ENCODE results near the gene RRAS.

Gene RRAS

GRCh38 chr19:49676784-49677230, 36.9 kb upstream of the RRAS start:
- FAIRE-seq, result peak; percentile 99

- FAIRE-seq, result no peak
Measured at GRCh38 chr19:49676136-49676783, 36.3 kb upstream of the RRAS start.

DNA sequence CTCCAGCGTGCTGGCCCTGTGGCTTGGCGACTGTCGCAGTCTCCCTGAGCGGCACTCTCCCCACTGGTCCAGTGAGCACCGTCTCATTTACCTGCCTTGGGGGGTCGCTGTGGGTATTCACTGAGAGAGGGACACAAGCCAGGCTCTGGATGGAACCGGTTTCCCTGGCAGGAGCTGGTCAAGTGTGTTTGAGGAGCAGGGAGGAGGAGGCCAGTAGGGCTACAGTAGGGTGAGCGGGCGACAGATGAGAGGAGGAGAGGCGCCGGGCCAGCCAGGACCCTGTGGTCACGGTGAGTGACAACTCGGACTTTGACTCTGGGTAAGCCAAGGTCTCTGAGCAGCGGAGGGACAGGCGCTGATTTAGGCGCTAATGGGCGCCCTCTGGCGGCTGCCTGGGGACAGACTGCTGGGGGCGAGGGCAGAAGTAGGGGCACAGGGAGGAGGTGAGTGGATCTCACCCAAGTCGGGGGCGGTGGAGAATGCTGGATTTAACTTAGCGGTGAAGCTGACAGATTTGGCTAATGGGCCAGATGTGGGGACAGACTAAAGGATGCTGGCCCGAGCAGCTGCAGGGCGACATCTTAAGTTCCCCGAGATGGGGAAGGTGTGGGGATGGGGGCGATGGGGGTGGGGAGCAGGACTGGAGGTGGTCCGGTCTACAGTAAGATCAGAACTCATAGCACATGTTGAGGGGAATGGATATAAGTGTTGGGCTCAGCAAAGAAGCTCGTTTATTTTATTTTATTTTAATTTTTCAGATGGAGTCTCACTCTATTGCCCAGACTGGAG, 32.4 kb upstream of the RRAS start:
- FAIRE-seq, result no peak

DNA sequence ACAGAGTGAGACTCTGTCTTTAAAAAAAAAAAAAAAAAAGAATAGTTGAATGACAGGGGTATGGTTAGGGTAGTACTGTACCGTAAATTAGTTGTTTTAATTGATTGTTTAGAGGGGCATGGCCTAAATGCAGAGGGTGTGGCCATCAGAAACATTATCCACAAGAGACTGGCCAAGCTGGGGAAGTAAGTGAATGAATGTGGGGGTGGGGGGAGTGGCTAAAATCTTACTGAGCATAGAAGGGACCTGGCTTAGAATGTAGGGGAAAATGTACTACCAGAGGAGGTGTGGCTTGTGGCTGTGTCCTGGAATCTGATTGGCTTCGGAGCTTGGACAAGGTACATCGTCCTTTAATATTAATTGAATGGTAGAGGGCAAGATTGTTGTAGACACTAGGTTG, 29.6 kb upstream of the RRAS start:
- no peak for FAIRE-seq

- FAIRE-seq, result no peak
Measured at GRCh38 chr19:49667473-49667872, 27.5 kb upstream of the RRAS start.

DNA sequence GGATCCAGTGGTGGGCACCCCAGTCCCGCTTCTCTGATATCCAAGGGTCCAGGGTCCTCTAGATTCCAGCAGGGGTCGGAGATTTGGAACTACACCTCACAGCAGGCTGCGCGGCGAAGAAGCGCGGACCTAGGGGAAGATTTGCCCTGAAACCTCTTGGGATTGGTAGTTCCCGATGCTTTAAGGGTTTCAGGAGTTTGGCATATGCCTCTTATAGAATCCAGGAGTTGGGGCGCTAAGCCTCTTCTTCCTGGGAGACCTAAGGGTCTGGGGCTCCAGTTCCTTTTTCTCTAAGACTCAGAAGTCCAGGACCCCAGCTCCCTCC, 26.1 kb upstream of the RRAS start:
- no peak for FAIRE-seq

DNA sequence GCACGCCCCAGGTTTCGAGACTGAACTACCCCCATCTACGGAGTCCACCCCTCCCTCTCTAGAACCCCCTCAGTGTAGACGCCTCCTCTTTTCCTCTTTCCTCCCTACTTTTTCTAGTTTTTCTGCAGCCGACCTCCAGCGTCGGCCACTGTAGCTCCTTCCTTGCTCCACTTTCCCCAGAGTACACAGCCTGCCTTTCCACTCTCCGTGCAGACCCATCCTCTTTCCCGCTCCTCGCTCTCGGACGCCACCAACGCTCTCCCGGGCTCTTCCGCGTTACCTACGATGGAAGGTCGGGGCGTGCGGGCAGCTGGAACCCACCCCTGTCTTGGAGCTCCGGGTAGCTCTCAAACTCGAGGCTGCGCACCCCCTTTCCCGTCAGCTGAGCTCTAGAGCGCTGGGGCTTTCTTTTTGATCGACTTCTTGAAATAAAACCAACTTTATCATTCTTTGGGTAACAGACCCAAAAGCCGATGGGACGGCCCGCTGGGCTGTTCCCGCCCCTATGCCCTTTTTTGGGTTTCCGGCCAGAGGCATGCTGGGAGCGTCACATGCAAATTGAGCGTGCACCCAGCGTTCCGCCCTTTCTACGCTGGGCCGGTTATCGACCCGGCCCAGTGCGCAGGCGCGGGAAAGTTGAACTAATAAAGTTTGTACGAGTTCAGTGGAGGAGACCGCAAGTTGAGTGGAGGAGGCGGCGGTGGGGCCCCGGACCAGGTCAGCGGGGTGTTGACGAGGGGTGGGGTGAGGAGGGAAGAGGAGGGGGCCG, 25.6 kb upstream of the RRAS start, which contains the start of the genes BCL2L12 and IRF3:
TSS of gene BCL2L12 (plus strand) at position 583 of the 769 bp plus-strand sequence. CDS start 760 bp downstream, outside the sequence.
TSS of gene IRF3 (minus strand) at position 507 of the 769 bp plus-strand sequence. CDS start 1,019 bp downstream, outside the sequence.
- FAIRE-seq, result peak; percentile 88

DNA sequence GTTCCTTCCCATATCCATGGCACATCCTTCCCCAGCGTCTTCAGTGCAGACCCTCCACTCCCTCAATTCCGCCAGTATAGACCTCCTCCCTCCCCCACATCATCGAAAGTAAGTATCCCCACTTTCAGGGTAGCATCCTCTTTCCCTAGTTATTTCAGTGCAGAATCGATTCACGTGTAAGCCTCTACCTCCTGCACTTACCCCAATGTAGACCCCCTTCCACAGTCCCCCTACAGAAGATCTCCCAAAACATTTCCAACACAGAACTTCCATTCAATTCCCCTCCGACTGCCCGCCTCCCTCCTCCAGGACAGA, 25.1 kb upstream of the RRAS start:
- FAIRE-seq, result no peak

DNA sequence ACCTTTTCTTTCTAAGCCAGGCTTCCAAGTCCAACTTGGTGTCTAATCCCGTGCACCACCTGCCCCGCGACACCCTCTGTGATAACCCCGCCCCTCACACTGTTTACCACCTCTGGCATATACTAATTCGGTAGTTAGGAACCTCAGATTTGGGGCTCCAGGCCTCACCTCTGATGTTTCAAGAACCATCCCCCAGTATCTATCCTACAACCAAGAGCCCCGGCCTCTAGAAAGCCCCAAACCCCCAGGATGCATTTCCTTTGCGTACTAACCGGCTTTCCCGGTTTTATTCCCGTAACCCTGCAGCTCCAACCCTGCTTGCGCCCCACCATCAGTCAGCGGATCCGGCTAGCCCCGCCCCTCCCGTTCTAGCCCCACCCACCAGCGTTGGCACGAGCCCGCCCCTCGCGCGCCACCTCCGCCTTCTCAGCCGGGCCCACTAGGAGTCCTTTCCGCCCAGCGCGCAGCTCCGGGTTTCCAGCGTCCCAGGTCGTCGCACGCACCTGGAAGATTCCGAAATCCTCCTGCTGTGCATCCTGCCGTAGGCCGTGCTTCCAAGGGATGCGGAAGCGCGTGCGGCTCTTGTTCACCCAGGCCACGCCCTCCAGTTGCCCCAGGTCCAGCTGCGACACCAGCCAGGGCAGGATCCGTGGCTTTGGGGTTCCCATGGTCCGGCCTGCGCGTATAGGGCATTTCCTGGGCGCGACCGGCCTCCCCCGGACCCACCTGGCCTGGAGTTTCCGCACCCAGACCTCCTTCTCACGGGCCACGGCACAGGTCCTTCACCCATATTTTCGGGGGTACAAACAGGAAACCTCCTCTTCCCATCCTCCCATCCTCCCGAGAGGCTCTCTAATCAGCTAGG, 24.5 kb upstream of the RRAS start:
- no peak for FAIRE-seq

DNA sequence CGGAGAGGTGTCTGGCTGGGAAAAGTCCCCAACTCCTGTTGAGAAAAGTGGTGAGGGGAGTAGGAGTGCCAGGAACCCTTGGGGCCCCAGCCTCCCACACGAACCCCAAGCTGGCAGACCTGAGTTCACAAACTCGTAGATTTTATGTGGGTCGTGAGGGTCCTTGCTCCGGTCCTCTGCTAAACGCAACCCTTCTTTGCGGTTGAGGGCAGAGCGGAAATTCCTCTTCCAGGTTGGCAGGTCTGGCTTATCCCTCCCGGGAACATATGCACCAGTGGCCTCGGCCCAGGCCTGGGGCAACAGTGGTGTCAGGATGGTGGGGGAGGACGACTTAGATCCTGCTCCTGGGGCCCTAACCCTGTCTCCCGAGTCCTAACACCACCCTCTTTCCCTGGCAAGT, 23.3 kb upstream of the RRAS start:
- no peak for FAIRE-seq

- no peak for FAIRE-seq
Measured at GRCh38 chr19:49662011-49662410, 22.1 kb upstream of the RRAS start.

GRCh38 chr19:49660338-49660961, 20.5 kb upstream of the RRAS start:
- FAIRE-seq, result no peak

DNA sequence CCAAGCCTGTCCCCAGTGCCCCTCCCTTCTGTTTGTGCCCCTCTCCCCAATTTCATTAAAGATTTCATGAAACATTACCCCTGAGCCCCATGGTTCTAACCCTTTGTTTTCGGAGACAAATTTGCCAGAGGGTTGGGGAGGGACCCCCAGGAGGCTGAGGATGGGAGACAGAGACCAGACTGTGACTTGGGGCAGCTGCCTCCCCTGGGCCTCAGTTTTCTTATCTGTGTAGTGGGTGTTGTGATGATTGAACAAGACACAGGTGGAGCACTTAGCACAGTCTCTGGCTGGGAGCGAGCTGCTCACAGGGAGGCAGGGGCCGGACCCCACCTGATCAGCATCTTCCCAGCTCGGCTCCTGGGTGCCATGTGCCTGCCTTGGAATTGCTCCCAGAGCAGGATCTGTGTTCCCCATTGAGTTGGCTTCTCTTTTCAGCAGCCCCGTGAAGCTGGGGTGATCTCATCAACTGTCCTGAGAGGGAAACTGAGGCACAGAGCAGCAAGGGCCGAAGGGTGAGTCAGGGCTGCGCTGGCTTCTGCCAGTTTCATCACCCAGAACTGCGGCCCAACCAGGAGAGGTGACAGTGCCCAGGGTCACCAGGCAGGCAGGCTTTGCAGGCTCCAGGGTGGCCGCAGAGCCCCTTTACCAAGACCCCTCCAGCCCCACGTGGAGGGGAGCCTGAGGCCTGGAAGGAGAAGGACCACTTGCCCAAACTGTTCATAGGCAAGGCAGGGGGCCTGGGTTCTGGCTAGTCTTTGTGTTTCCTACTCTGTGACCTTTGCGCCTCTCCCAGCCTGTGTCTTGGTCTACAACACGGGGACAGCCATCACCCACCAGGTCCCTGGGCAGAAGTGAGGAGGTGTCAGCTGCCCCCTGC, 18.9 kb upstream of the RRAS start:
- FAIRE-seq, result no peak

GRCh38 chr19:49658139-49658517, 18.2 kb upstream of the RRAS start:
- no peak for FAIRE-seq

- no peak for FAIRE-seq
Measured at GRCh38 chr19:49657493-49658138, 17.7 kb upstream of the RRAS start.

DNA sequence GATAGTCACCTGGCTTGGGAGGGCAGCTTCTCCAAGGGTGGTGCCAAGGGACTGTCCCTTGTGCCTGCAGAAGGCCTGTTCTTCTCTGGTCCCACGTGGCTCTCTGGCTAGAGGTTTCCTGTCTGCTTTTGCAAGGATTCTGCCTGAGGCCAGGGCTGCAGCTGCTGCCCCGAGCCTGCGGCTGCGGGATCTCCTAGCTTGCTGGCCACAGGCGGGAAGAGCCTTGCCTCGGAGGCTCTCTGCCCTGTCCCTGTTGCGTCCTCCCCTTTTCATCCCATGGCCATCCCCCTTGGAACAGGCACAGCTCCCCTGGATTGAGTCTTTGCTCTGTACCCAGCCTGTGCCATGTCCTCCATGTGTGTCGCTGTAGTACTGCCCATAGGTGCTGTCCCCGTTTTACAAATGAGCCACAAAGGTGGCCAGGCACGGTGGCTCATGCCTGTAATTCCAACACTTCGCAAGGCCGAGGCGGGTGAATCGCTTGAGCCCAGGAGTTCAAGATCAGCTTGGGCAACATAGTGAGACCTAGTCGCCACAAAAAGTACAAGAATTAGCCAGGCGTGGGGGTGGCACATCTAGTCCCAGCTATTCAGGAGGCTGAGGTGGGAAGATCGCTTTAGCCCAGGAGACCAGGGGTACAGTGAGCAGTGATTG, 16.6 kb upstream of the RRAS start:
- FAIRE-seq, result no peak

DNA sequence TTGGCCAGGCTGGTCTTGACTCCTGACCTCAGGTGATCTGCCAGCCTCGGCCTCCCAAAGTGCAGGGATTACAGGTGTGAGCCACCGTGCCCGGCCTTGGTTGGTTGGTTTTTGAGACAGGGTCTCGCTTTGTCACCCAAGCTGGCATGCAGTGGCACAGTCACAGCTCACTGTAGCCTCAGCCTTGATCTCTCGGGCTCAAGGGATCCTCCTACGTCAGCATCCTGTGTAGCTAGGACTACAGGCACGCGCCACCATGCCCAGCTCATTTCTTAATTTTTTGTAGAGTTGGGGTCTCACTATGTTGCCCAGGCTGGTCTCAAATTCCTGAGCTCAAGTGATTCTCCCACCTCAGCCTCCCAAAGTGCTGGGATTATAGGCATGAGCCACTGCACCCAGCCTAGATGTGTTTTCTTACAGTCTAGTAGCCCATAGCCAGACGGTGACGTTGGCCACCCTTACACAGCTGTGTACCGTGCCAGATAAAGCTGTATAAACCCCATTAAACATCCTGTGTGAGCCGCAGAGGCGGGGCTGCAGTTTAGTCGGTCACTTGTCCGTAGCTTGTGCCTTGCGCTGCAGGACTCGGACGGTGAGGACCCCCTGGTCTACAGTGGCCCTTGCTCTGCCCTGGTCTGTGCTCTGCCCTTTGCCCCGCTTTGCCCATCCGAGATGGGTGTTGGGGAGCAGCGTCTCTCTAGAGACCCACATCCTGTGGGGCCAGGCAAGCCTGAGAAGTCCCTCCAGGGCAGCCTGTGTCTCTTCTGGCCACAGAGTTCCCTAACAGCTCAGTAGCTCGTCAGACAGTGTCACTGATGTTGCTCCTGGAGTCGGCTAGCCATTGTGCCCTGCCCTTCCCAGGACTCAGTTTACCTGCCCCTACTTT, 15.9 kb upstream of the RRAS start:
- FAIRE-seq, result no peak

- no peak for FAIRE-seq
Measured at GRCh38 chr19:49654581-49654980, 14.6 kb upstream of the RRAS start.

GRCh38 chr19:49653466-49653806, 13.5 kb upstream of the RRAS start:
- FAIRE-seq, result no peak

Data from TTC549 (cell line).